ENCODE data around the gene GRM5.

The GRM5 gene

GRCh38 chr11:88697139-88697538 lies 368.6 kb downstream of the GRM5 start:
- Histone ChIP-seq H4K91ac (ENCODE audit: low read depth, low read length, poor library complexity) (no peak overlapping the region), H3K18ac (ENCODE audit: low read length) (no peak overlapping the region), H3K4me3 (ENCODE audit: low read length in 2 of 2) (no peak overlapping the region), H4K8ac (ENCODE audit: low read depth, low read length) (no peak overlapping the region), H2AK5ac (ENCODE audit: low read depth, low read length) (no peak overlapping the region), H3K4ac (ENCODE audit: low read length) (no peak overlapping the region), H2BK5ac (ENCODE audit: low read length) (no peak overlapping the region), H3K27me3 (ENCODE audit: control insufficient read depth in 3 of 3, insufficient read depth in 3 of 3, low read depth in 1 of 3, low read length in 3 of 3) (no peaks in the 10 kb centered on the region), H3K27ac (replicated peaks; ENCODE audit: low read length) (no peak overlapping the region), H3K9ac (ENCODE audit: low read depth, low read length, poor library complexity) (no peak overlapping the region), H3K79me1 (ENCODE audit: low read depth, low read length) (no peaks in the 10 kb centered on the region), H3K9me3 (replicated peaks in 1 of 2; ENCODE audit: control insufficient read depth in 2 of 2, insufficient read depth in 1 of 2, low read depth in 1 of 2, low read length in 2 of 2) (no peaks in the 10 kb centered on the region), H2BK15ac (ENCODE audit: low read length) (no peak overlapping the region), H3K23ac (ENCODE audit: low read depth, low read length, poor library complexity) (no peak overlapping the region), H2BK120ac (ENCODE audit: low read depth, low read length) (no peak overlapping the region), H3K14ac (ENCODE audit: low read length) (no peak overlapping the region), H2AFZ (ENCODE audit: low read length) (no peak overlapping the region), H3K36me3 (replicated peaks in 1 of 2; ENCODE audit: control insufficient read depth in 2 of 2, insufficient read depth in 2 of 2, low read length in 2 of 2) (no peaks in the 10 kb centered on the region), H3K4me2 (ENCODE audit: insufficient read depth, low read length, poor library complexity, severe bottlenecking) (no peak overlapping the region), H2BK12ac (ENCODE audit: low read length) (no peak overlapping the region), H3K4me1 (ENCODE audit: control insufficient read depth in 2 of 2, insufficient read depth in 1 of 2, low read depth in 1 of 2, low read length in 2 of 2) (no peaks in the 10 kb centered on the region)
- no CpG with 5 or more reads among the region's 3 CpGs for WGBS, 2 donors (ENCODE audit: extremely low coverage in 2 of 2, insufficient read length in 2 of 2, insufficient replicate concordance in 1 of 2)
- DNase-seq (ENCODE audit: low spot score) = no peak

DNA sequence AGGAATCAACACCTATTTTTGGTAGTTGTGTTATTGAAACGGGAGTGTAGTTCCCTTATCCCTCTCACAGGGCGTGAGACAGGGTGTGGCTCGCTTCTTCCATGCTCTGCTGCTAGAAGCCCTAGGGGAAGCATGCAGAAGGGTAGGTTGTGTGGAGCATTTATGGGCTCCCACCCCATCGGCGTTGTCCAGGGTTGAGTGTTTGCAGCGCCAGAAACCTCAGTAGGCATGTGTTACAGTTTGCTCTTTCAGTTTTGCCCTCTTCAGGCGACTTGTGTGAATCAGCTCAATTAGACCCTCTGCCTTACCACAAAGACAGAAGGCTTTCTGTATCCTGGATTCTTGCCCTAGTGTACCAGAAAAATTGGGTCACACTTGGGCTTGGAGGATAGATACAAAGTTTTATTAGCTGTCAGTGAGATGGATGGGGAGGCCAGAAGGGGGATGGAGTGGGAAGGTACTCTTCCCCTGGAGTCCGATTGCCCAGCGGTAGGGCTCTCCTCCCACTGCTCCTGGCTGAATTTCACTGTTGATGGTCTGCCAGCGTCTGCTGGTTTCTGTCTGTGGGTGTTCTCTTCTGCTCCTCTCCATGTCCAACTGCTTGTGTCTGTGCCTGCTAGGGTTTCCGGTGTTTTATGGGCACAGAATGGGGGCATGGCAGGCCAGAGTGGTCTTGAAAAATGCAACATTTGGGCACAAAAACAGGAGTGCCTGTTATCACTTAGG lies 369.9 kb downstream of the GRM5 start:
- H3K18ac ChIP-seq (ENCODE audit: low read length) = no peak overlapping the region
- H3K9ac ChIP-seq (ENCODE audit: low read depth, low read length, poor library complexity) = no peak overlapping the region
- H2BK5ac ChIP-seq (ENCODE audit: low read length) = no peak overlapping the region
- H3K4ac ChIP-seq (ENCODE audit: low read length) = no peak overlapping the region
- H3K79me1 ChIP-seq (ENCODE audit: low read depth, low read length) = no peaks in the 10 kb centered on the region
- H2BK120ac ChIP-seq (ENCODE audit: low read depth, low read length) = no peak overlapping the region
- no peak overlapping the region for H3K27ac ChIP-seq (replicated peaks; ENCODE audit: low read length)
- no peak overlapping the region for H3K23ac ChIP-seq (ENCODE audit: low read depth, low read length, poor library complexity)
- no peak overlapping the region for H4K8ac ChIP-seq (ENCODE audit: low read depth, low read length)
- H3K4me2 ChIP-seq (ENCODE audit: insufficient read depth, low read length, poor library complexity, severe bottlenecking) = no peak overlapping the region
- H2AFZ ChIP-seq (ENCODE audit: low read length) = no peak overlapping the region
- H3K4me3 ChIP-seq (ENCODE audit: low read length in 2 of 2) = no peak overlapping the region
- H2AK5ac ChIP-seq (ENCODE audit: low read depth, low read length) = no peak overlapping the region
- no peaks in the 10 kb centered on the region for H3K4me1 ChIP-seq (ENCODE audit: control insufficient read depth in 2 of 2, insufficient read depth in 1 of 2, low read depth in 1 of 2, low read length in 2 of 2)
- no CpG with 5 or more reads among the region's 11 CpGs for WGBS, 2 donors (ENCODE audit: extremely low coverage in 2 of 2, insufficient read length in 2 of 2, insufficient replicate concordance in 1 of 2)
- no peaks in the 10 kb centered on the region for H3K27me3 ChIP-seq (ENCODE audit: control insufficient read depth in 3 of 3, insufficient read depth in 3 of 3, low read depth in 1 of 3, low read length in 3 of 3)
- H2BK12ac ChIP-seq (ENCODE audit: low read length) = no peak overlapping the region
- no peak overlapping the region for H2BK15ac ChIP-seq (ENCODE audit: low read length)
- H3K36me3 ChIP-seq (replicated peaks in 1 of 2; ENCODE audit: control insufficient read depth in 2 of 2, insufficient read depth in 2 of 2, low read length in 2 of 2) = no peaks in the 10 kb centered on the region
- H3K9me3 ChIP-seq (replicated peaks in 1 of 2; ENCODE audit: control insufficient read depth in 2 of 2, insufficient read depth in 1 of 2, low read depth in 1 of 2, low read length in 2 of 2) = no peaks in the 10 kb centered on the region
- no peak overlapping the region for H3K14ac ChIP-seq (ENCODE audit: low read length)
- DNase-seq (ENCODE audit: low spot score) = no peak
- H4K91ac ChIP-seq (ENCODE audit: low read depth, low read length, poor library complexity) = no peak overlapping the region

- no peaks in the 10 kb centered on the region for H3K27me3 ChIP-seq (ENCODE audit: control insufficient read depth in 3 of 3, insufficient read depth in 3 of 3, low read depth in 1 of 3, low read length in 3 of 3)
- H3K4ac ChIP-seq (ENCODE audit: low read length) = no peak overlapping the region
- no CpG with 5 or more reads among the region's 4 CpGs for WGBS, 2 donors (ENCODE audit: extremely low coverage in 2 of 2, insufficient read length in 2 of 2, insufficient replicate concordance in 1 of 2)
Observed at GRCh38 chr11:88692306-88693086, 373.3 kb downstream of the GRM5 start.

DNA sequence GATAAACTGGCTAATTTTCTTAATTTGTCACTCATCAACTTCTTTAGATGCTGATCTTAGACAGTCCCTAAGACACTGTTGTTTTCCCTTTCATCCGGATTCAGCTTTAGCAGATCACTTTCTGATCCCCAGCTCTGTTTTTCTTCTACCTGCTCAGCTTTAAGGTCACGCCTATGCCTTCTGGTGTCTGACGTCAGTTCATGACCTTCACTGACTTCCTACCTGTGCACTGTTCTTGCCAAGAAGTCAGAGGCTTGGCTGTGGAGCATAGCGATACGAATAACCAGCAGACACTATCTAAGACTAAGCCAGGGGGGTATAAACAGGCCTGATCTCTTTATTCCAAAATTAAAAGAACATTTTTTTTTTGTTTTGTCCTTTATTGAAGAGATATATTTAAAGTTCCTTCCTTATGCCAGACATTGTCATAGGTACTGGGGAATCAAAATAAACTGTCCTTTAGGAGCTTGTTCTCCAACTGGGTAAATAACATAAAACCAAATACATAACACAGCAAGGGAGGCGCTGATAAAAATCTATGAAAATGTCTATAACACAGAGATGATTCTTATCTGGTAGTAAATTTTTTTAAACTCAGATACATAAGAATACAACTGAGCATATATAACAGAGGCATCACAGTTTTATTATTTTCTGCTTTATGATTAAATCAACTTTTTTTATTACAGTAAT lies 376.1 kb downstream of the GRM5 start:
- Histone ChIP-seq H3K27me3 (ENCODE audit: control insufficient read depth in 3 of 3, insufficient read depth in 3 of 3, low read depth in 1 of 3, low read length in 3 of 3) (no peaks in the 10 kb centered on the region), H2BK5ac (ENCODE audit: low read length) (no peak overlapping the region), H3K4me2 (ENCODE audit: insufficient read depth, low read length, poor library complexity, severe bottlenecking) (no peak overlapping the region), H2AFZ (ENCODE audit: low read length) (no peak overlapping the region), H3K79me1 (ENCODE audit: low read depth, low read length) (no peaks in the 10 kb centered on the region), H3K36me3 (replicated peaks in 1 of 2; ENCODE audit: control insufficient read depth in 2 of 2, insufficient read depth in 2 of 2, low read length in 2 of 2) (no peaks in the 10 kb centered on the region), H2BK12ac (ENCODE audit: low read length) (no peak overlapping the region), H3K9me3 (replicated peaks in 1 of 2; ENCODE audit: control insufficient read depth in 2 of 2, insufficient read depth in 1 of 2, low read depth in 1 of 2, low read length in 2 of 2) (no peaks in the 10 kb centered on the region), H2BK120ac (ENCODE audit: low read depth, low read length) (no peak overlapping the region), H4K91ac (ENCODE audit: low read depth, low read length, poor library complexity) (no peak overlapping the region), H2BK15ac (ENCODE audit: low read length) (no peak overlapping the region), H4K8ac (ENCODE audit: low read depth, low read length) (no peak overlapping the region), H3K4me1 (ENCODE audit: control insufficient read depth in 2 of 2, insufficient read depth in 1 of 2, low read depth in 1 of 2, low read length in 2 of 2) (no peaks in the 10 kb centered on the region), H2AK5ac (ENCODE audit: low read depth, low read length) (no peak overlapping the region), H3K14ac (ENCODE audit: low read length) (no peak overlapping the region), H3K4me3 (ENCODE audit: low read length in 2 of 2) (no peak overlapping the region), H3K18ac (ENCODE audit: low read length) (no peak overlapping the region), H3K27ac (replicated peaks; ENCODE audit: low read length) (no peak overlapping the region), H3K23ac (ENCODE audit: low read depth, low read length, poor library complexity) (no peak overlapping the region), H3K9ac (ENCODE audit: low read depth, low read length, poor library complexity) (no peak overlapping the region), H3K4ac (ENCODE audit: low read length) (no peak overlapping the region)
- no CpG with 5 or more reads among the region's 6 CpGs for WGBS, 2 donors (ENCODE audit: extremely low coverage in 2 of 2, insufficient read length in 2 of 2, insufficient replicate concordance in 1 of 2)
- no peak for DNase-seq (ENCODE audit: low spot score)

More at GRCh38 chr11:88692306-88693086, 373.3 kb downstream of the GRM5 start:
- Histone ChIP-seq H3K14ac (ENCODE audit: low read length) (no peak overlapping the region), H3K4me2 (ENCODE audit: insufficient read depth, low read length, poor library complexity, severe bottlenecking) (no peak overlapping the region), H3K23ac (ENCODE audit: low read depth, low read length, poor library complexity) (no peak overlapping the region), H3K9me3 (replicated peaks in 1 of 2; ENCODE audit: control insufficient read depth in 2 of 2, insufficient read depth in 1 of 2, low read depth in 1 of 2, low read length in 2 of 2) (no peaks in the 10 kb centered on the region), H3K9ac (ENCODE audit: low read depth, low read length, poor library complexity) (no peak overlapping the region), H2BK5ac (ENCODE audit: low read length) (no peak overlapping the region), H2BK15ac (ENCODE audit: low read length) (no peak overlapping the region), H2AFZ (ENCODE audit: low read length) (no peak overlapping the region), H2AK5ac (ENCODE audit: low read depth, low read length) (no peak overlapping the region), H2BK120ac (ENCODE audit: low read depth, low read length) (no peak overlapping the region), H3K79me1 (ENCODE audit: low read depth, low read length) (no peaks in the 10 kb centered on the region), H3K36me3 (replicated peaks in 1 of 2; ENCODE audit: control insufficient read depth in 2 of 2, insufficient read depth in 2 of 2, low read length in 2 of 2) (no peaks in the 10 kb centered on the region), H3K27ac (replicated peaks; ENCODE audit: low read length) (no peak overlapping the region), H3K4me1 (ENCODE audit: control insufficient read depth in 2 of 2, insufficient read depth in 1 of 2, low read depth in 1 of 2, low read length in 2 of 2) (no peaks in the 10 kb centered on the region), H3K4me3 (ENCODE audit: low read length in 2 of 2) (no peak overlapping the region), H4K8ac (ENCODE audit: low read depth, low read length) (no peak overlapping the region), H4K91ac (ENCODE audit: low read depth, low read length, poor library complexity) (no peak overlapping the region), H3K18ac (ENCODE audit: low read length) (no peak overlapping the region), H2BK12ac (ENCODE audit: low read length) (no peak overlapping the region)
- no peak for DNase-seq (ENCODE audit: low spot score)

All from neuronal stem cell (in vitro differentiated cells).